Posterior vena cava (tissue), 2 donors: Measurements from ENCODE around the gene SOWAHC. TPM values are rescaled to one million over a fixed set of nuclear protein-coding genes. Genes with fewer than 3 reads are reported as not detected.
"Not testable (repeated sequence)": the region's sequence is repeated elsewhere in the genome, so short reads cannot be mapped to it uniquely, and the experiment has no call there.

Experiments
- DNase-seq: peaks from one replicate; pipeline ENCODE4 v3.0.0-alpha.2; 2020; ENCODE audit warnings: low spot score
- intact Hi-C, 2 donors: fragments of 100-400 bp; cut with DNase I; formaldehyde crosslinking; loops; one replicate each; pipeline versions ENCODE4 v1.14.1 to v1.14.2; 2022 to 2023
- total RNA-seq, 2 donors: library from RNA; stranded (reverse); fragmentation: NEBNext Ultra II Directional; extraction: Animal tissue kit (Norgen Biotek cat#: 25700); gene quantifications; one replicate each; pipeline ENCODE4 v1.2.1, GENCODE V29; 2021
- donor health status: DM: yes; HTN: yes; CAD: no.
- donor health status: DM: yes; HTN: yes; CAD: no.

The SOWAHC gene
- total RNA-seq, 2 donors from 2014 or later, result 8.8 to 12.2 TPM

GRCh38 chr2:109613081-109613921, 863 bp upstream of the SOWAHC start:
- DNase-seq, result peak; percentile 92
- intact Hi-C loops, result loop anchor here in 1 of 2 donors (10.0 kb wide), 1 partner anchor 68 kb away; no protein-coding TSS in a partner anchor

GRCh38 chr2:109614715-109615636, 812 bp downstream of the SOWAHC start:
- intact Hi-C loops, result loop anchor here in 1 of 2 donors (10.0 kb wide), 1 partner anchor 70 kb away; no protein-coding TSS in a partner anchor
- DNase-seq, result no peak

- intact Hi-C loops, result loop anchor here in 1 of 2 donors (10.0 kb wide), 1 partner anchor 71 kb away; no protein-coding TSS in a partner anchor
- DNase-seq, result no peak
These were observed 1.5 kb downstream of the SOWAHC start for GRCh38 chr2:109615637-109616144.

- intact Hi-C loops, result loop anchor here in 1 of 2 donors (10.0 kb wide), 1 partner anchor 71 kb away; no protein-coding TSS in a partner anchor
- no peak for DNase-seq
These were observed 2.0 kb downstream of the SOWAHC start for GRCh38 chr2:109616184-109616583.

DNA sequence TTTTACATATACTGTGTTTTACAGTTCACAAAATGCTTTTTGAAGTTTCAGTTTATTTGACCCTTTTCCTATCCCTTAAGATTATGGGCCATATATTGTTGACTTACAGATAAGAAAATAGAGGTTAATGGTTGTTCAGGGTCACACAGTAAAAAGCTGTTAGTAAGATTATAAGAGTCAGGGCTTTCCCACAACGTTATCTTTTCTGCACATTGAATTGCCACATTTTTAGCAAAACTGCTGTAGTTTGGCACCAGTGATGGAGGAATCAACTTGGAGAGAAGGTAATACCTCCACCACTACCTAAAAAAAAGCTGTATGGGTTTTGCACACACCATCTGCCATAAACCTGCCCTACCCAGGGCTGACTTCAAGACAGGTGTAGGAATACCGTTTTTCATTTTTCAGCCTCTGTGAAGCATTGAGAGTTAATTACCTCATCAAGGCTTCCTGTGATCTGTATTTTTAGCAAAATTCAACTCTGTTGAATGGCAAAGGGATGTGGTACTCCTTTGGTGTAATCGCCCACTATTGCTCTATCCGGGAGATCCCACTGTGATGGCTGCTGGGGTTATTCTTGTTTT, 5.0 kb downstream of the SOWAHC start:
- intact Hi-C loops, result loop anchor here in 1 of 2 donors (10.0 kb wide), 1 partner anchor 74 kb away; no protein-coding TSS in a partner anchor

GRCh38 chr2:109623297-109623696, 9.1 kb downstream of the SOWAHC start:
- intact Hi-C loops, result no loop called here
- no peak for DNase-seq

More for the DNA sequence above, 5.0 kb downstream of the SOWAHC start:
- DNase-seq, result no peak

DNA sequence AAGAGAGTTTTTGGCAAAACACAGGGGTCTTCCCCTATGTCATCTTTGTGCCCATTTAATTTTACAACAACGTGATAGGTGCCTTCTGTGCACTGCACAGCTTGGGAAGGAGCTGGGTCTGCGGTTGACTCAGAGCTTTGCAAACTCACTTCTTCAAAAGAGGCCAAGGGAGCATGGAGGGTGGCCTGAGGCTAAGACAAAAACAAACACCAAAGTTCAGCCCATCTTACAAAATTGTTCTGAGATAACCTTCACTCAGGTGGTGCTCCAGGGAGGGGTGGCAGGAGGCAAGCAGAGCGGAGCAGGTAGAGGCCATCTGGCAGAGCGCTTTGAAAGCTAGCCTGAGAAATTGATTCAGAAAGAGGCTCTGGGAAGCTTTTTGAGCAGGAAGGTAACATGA, 9.8 kb downstream of the SOWAHC start:
- DNase-seq, result no peak
- intact Hi-C loops, result no loop called here

DNA sequence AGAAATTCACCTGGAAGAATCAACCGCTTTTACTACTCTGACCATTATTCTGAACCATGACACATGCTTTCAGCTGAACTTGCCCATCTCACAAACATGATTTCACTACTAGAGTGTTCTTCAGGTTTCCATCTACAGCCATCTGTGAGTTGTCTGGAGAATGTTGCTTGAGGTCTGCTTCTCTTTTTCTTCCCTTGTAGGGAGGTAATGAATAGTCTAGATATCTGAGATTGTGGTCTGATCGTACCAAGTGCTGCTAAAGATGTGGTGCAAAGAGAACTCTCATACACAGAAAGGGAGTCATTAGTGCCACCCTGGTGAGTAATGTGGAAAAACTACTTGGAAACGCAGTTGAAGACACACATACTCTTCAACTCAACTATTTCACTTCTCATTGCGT, 10.2 kb downstream of the SOWAHC start:
- no peak for DNase-seq
- intact Hi-C loops, result no loop called here

GRCh38 chr2:109628321-109628720, 14.2 kb downstream of the SOWAHC start:
- DNase-seq, intact Hi-C loops: not testable (repeated sequence)

GRCh38 chr2:109629867-109630266, 15.7 kb downstream of the SOWAHC start:
- no peak for DNase-seq
- intact Hi-C loops, result no loop called here

- intact Hi-C loops, result no loop called here
These were observed 16.6 kb downstream of the SOWAHC start for GRCh38 chr2:109630441-109631430.

DNA sequence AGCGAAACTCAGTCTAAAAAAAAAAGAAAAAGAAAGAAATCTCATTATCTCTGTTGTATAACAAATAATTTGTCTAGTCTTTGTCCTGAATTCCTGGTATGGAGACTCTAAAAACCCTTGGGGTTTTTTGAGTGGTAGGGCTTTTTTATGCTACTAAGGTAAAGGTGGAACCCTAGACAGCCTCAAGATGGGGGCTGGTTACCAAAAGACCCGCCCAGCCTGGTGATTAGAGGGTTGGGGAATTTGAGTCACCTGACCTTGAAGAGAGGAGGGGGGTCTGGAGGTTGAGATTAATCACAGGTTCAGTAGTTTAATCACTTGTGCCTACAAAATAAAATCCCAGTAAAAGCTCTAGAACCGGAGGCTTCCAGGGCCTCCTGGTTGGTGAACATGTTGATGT, 17.6 kb downstream of the SOWAHC start:
- intact Hi-C loops, result no loop called here
- DNase-seq, result no peak

More at GRCh38 chr2:109630441-109631430, 16.6 kb downstream of the SOWAHC start:
- no peak for DNase-seq

- DNase-seq, result no peak
- intact Hi-C loops, result no loop called here
These were observed 18.1 kb downstream of the SOWAHC start for GRCh38 chr2:109632158-109632789.

DNA sequence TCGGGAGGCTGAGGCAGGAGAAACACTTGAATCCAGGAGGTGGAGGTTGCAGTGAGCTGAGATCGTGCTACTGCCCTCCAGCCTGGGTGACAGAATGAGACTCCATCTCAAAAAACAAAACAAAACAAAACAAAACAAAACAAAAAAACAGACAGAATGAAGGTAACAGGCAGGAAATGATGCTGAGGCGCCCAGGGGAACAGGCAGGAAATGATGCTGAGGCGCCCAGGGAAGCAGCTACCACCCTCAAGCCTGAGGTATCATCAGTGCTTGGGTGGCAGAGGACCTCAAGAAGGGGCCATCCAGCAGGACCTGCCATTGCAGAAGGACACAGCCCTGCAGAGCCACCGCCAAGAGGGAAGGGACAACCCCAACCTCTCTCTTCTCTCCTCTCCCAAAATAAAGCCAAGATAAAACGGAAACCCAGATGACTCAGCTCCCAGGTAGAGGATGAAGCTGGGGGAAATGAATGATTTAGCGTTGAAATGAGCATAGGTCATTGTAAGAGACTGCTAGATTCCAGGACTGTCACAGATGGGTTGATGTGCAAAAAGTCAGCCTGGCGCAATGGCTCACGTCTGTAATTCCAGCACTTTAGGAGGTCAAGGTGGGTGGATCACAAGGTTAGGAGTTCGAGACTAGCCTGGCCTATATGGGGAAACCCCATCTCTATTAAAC, 19.3 kb downstream of the SOWAHC start:
- no peak for DNase-seq
- intact Hi-C loops, result no loop called here

GRCh38 chr2:109635426-109636304, 21.5 kb downstream of the SOWAHC start:
- DNase-seq, result no peak
- intact Hi-C loops, result no loop called here

- intact Hi-C loops, result no loop called here
These were observed 22.2 kb downstream of the SOWAHC start for GRCh38 chr2:109636317-109636716.

More at GRCh38 chr2:109636317-109636716, 22.2 kb downstream of the SOWAHC start:
- DNase-seq, result no peak
